DOHH2 (cell line): ENCODE results near the gene ATP2B2.

Experiments used
- CTCF ChIP-seq: fragments of 200-600 bp; sonication (generic); IDR thresholded peaks from one replicate; pipeline ENCODE4 v1.5.1; 2014; ENCODE audit warnings: antibody characterized with exemption, mild to moderate bottlenecking, low read depth, low read length; ENCODE audit not compliant: poor library complexity, severe bottlenecking
- EZH2phosphoT487 ChIP-seq: fragments of 200-600 bp; sonication (generic); IDR thresholded peaks from 2 replicates; pipeline ENCODE4 v1.6.1; 2017; ENCODE audit warnings: borderline replicate concordance, mild to moderate bottlenecking, antibody characterized with exemption, low read length, moderate library complexity, mixed read lengths

- TF ChIP-seq CTCF (no peak), EZH2phosphoT487 (no peak)
Measured at GRCh38 chr3:10386121-10386520, 119.3 kb downstream of the ATP2B2 start.
